Measurements from ENCODE around the gene NPB. TPM values are rescaled to one million over a fixed set of nuclear protein-coding genes. Genes with fewer than 3 reads are reported as not detected.

The NPB gene
- total and polyA plus RNA-seq, 2 of the 8 experiments (the other 6 are each of a cell fraction or from before 2014, with no cell fraction given), result 1.5 to 2.5 TPM

DNA sequence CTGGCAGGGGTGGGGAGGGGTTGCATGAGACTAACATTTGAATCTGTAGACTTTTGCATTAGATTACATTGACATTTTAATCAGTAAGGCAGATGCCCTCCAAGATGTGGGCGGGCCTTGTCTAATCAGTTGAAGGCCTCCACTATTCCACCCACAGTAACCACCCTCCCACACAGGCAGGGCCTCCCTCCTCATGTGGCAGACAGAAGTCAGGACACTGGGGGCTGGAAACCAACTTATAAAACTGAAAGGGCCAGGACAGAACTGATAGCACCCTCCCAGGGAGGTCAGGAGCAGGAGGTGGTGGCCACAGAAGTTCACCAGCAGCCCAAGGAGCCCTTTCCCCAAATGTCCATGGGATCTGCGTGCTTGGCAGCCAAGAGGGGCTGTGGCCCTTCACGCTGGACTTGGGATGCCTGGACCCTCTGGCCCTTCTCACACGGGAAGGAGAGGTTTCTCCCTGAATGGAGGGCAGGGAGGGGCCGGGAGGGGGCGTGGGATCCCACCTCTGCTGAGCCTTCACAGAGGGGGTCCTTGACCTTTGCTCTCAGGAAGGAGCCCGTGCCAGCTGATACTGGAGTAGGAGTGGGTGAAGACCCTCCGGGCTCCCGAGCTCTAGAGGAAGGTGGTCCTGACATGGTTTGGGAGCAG, 30.4 kb downstream of the NPB start:
- no peaks in the 10 kb centered on the region for H3K79me1 ChIP-seq (ENCODE audit: low read depth, low read length)
- no peak for DNase-seq (ENCODE audit: low read depth in 1 of 2, low spot score in 2 of 2)
- POLR2A ChIA-PET (ENCODE audit: partially characterized antibody), result interaction anchor here (1.1 to 14.6 kb wide), 15 partner anchors 7 to 127 kb away, joined by 3 to 150 read pairs (median 6); partner anchors contain the start of genes MAFG, NOTUM, PCYT2 and RAC3
- H4K20me1 ChIP-seq (replicated peaks in 1 of 2; ENCODE audit: control insufficient read depth in 1 of 2, insufficient read depth in 2 of 2, low read length in 2 of 2), result peaks cover 7 to 23% of the 10 kb centered on the region in 2 experiments
- CTCF ChIA-PET (ENCODE audit: partially characterized antibody), result interaction anchor here (1.1 to 3.8 kb wide), 6 partner anchors 26 to 370 kb away, joined by 3 to 9 read pairs (median 3); no protein-coding TSS in a partner anchor
- WGBS, 2 experiments (ENCODE audit: extremely low coverage in 1 of 2, insufficient coverage in 1 of 2, insufficient read length in 1 of 2, insufficient replicate concordance in 2 of 2, low coverage in 1 of 2, low lambda C conversion rate in 2 of 2, missing lambda C conversion rate in 1 of 2), result 93% methylated on average over 7 of the region's 9 CpGs; no CpG with 5 or more reads in 1 of the 2 experiments
- no peak overlapping the region for H3K23ac ChIP-seq (ENCODE audit: insufficient read length)
- no peak overlapping the region for H3K9ac ChIP-seq (replicated peaks in 1 of 4; ENCODE audit: extremely low read depth in 1 of 4, low read depth in 3 of 4, low read length in 3 of 4)
- peaks cover 8% of the 10 kb centered on the region; the same call in 1 of the 2 replicates for H3K23me2 ChIP-seq (ENCODE audit: low read depth, low read length)
- no peak overlapping the region for H2BK120ac ChIP-seq (replicated peaks; ENCODE audit: low read depth, low read length)
- H3K14ac ChIP-seq (ENCODE audit: insufficient read length), result no peak overlapping the region
- no peak overlapping the region for H3K18ac ChIP-seq (ENCODE audit: extremely low read depth, low read length)
- H4K8ac ChIP-seq (ENCODE audit: extremely low read depth, insufficient read depth, low read length), result no peak overlapping the region
- H3K4me3 ChIP-seq (ENCODE audit: extremely low read depth in 1 of 4, insufficient read depth in 2 of 4, low read depth in 3 of 4, low read length in 4 of 4), result no peak overlapping the region
- H3K4me1 ChIP-seq (replicated peaks in 1 of 4; ENCODE audit: control insufficient read depth in 3 of 4, insufficient read depth in 4 of 4, low read length in 3 of 4), result peaks cover 0 to 13% (median 3%) of the 10 kb centered on the region in 4 experiments; a peak in 5 of 7 replicates
- no peak overlapping the region for H3K4me2 ChIP-seq (ENCODE audit: insufficient read depth in 1 of 2, low read depth in 2 of 2, low read length in 2 of 2)
- H4K5ac ChIP-seq (ENCODE audit: insufficient read length, low read depth, low read length), result no peak overlapping the region
- no peaks in the 10 kb centered on the region; a peak in 1 of 4 replicates for H3K79me2 ChIP-seq (ENCODE audit: control insufficient read depth in 1 of 2, insufficient read depth in 2 of 2, low read length in 2 of 2)
- no peak overlapping the region for H2BK15ac ChIP-seq (ENCODE audit: low read length)
- H4K91ac ChIP-seq (replicated peaks; ENCODE audit: insufficient read length, low read length), result no peak overlapping the region
- no peak overlapping the region for H2BK20ac ChIP-seq (ENCODE audit: low read length)
- H2BK12ac ChIP-seq (ENCODE audit: low read depth, low read length), result no peak overlapping the region
- H2AFZ ChIP-seq (ENCODE audit: low read length), result no peak overlapping the region
- H2AK5ac ChIP-seq (ENCODE audit: low read depth, low read length), result no peak overlapping the region
- H3K9me3 ChIP-seq (ENCODE audit: insufficient read depth in 2 of 2, low read depth in 1 of 2, low read length in 1 of 2), result no peaks in the 10 kb centered on the region
- H3K27ac ChIP-seq (ENCODE audit: low read depth, low read length), result no peak overlapping the region
- H3K56ac ChIP-seq (replicated peaks; ENCODE audit: insufficient read length, low read depth, low read length), result no peak overlapping the region
- peaks cover 0 to 12% (median 9%) of the 10 kb centered on the region in 4 experiments; a peak in 4 of 7 replicates for H3K27me3 ChIP-seq (replicated peaks in 1 of 4; ENCODE audit: control insufficient read depth in 3 of 4, extremely low read depth in 1 of 4, insufficient read depth in 3 of 4, low read length in 3 of 4)
- peaks cover 0 to 25% (median 10%) of the 10 kb centered on the region in 4 experiments; a peak in 5 of 8 replicates for H3K36me3 ChIP-seq (ENCODE audit: control insufficient read depth in 2 of 4, insufficient read depth in 4 of 4, low read length in 3 of 4)
- no peak for TF ChIP-seq TAF1 (IDR thresholded peaks at IDR 0.05; ENCODE audit: low read depth, low read length)
- TF ChIP-seq RAD21 (IDR thresholded peaks at IDR 0.05 in 1 of 2, conservative IDR thresholded peaks at IDR 0.05 in 1 of 2; ENCODE audit: low read depth in 2 of 2, low read length in 2 of 2), result no peak
- no peak for TF ChIP-seq SUZ12 (IDR thresholded peaks at IDR 0.05; ENCODE audit: low read length)
- TF ChIP-seq SRF (IDR thresholded peaks at IDR 0.05; ENCODE audit: low read depth, low read length), result no peak
- no peak for TF ChIP-seq SP4 (IDR thresholded peaks at IDR 0.05; ENCODE audit: low read length)
- no peak for TF ChIP-seq TCF12 (IDR thresholded peaks at IDR 0.05; ENCODE audit: low read depth, low read length)
- TF ChIP-seq KDM5A (IDR thresholded peaks at IDR 0.05; ENCODE audit: low read length), result no peak
- no peak for TF ChIP-seq CTBP2 (IDR thresholded peaks at IDR 0.05; ENCODE audit: borderline replicate concordance, insufficient read depth, insufficient read length, low read length)
- no peak for TF ChIP-seq HDAC6 (IDR thresholded peaks at IDR 0.05; ENCODE audit: low read depth, low read length)
- TF ChIP-seq CHD1 (IDR thresholded peaks at IDR 0.05; ENCODE audit: low read depth, low read length), result no peak
- no peak for FAIRE-seq
- no peak overlapping the region for H2BK5ac ChIP-seq (ENCODE audit: low read depth, low read length)
- no peak overlapping the region for H3K4ac ChIP-seq (replicated peaks; ENCODE audit: insufficient read length, low read depth, low read length)
